ENCODE measurements around the gene OLFM2. TPM values are rescaled to one million over a fixed set of nuclear protein-coding genes. Genes with fewer than 3 reads are reported as not detected.

OLFM2 gene
- total RNA-seq, 1 experiment from 2014 or later = 19.9 TPM

GRCh38 chr19:9943744-9944143 lies 7.4 kb upstream of the OLFM2 start:
- no peaks in the 10 kb centered on the region for H3K79me2 ChIP-seq (ENCODE audit: insufficient read depth, low read length)
- H3K9me2 ChIP-seq (ENCODE audit: insufficient read depth) = no peaks in the 10 kb centered on the region
- H4K20me1 ChIP-seq (ENCODE audit: insufficient read depth) = no peaks in the 10 kb centered on the region
- no peak overlapping the region for H2AFZ ChIP-seq (ENCODE audit: low read depth, low read length, poor library complexity, severe bottlenecking)
- no peaks in the 10 kb centered on the region for H3K27me3 ChIP-seq (ENCODE audit: insufficient read depth, low read length)
- no peak overlapping the region for H3K9ac ChIP-seq (ENCODE audit: low read length)
- TF ChIP-seq POLR2AphosphoS5 (IDR thresholded peaks at IDR 0.05; ENCODE audit: low read depth, low read length) (no peak), EZH2phosphoT487 (IDR thresholded peaks at IDR 0.05; ENCODE audit: borderline replicate concordance) (no peak), SP1 (IDR thresholded peaks at IDR 0.05; ENCODE audit: low read depth) (no peak), MAX (IDR thresholded peaks at IDR 0.05) (no peak), ZFX (IDR thresholded peaks at IDR 0.05) (no peak)
- no peak for ATAC-seq
- no peak overlapping the region for H3K4me3 ChIP-seq (replicated peaks in 1 of 2; ENCODE audit: low read depth in 1 of 2, low read length in 2 of 2)
- peaks cover 0 to 10% of the 10 kb centered on the region in 2 experiments; a peak in 1 of 4 replicates for H3K9me3 ChIP-seq (ENCODE audit: control insufficient read depth in 1 of 2, insufficient read depth in 1 of 2, low read depth in 1 of 2, low read length in 2 of 2)
- H3K27ac ChIP-seq (ENCODE audit: low read depth, low read length) = no peak overlapping the region
- BruUV-seq (replicated peaks) = no TSS peak
- RAD21 ChIA-PET (ENCODE audit: low non-redundant PET in 1 of 2, low total read pairs in 2 of 2, uncharacterized antibody in 2 of 2, unreplicated experiment in 2 of 2) = no interaction called here
- H3K36me3 ChIP-seq (ENCODE audit: control insufficient read depth in 1 of 2, insufficient read depth in 2 of 2, low read length in 2 of 2) = no peaks in the 10 kb centered on the region
- no peak overlapping the region for H3K4me2 ChIP-seq (ENCODE audit: low read length)
- intact Hi-C loops (cut with micrococcal nuclease) = no loop called here
- CTCF ChIA-PET = interaction anchor here (0.7 kb wide), 1 partner anchor 57 kb away, joined by 3 read pairs; no protein-coding TSS in a partner anchor
- H3K4me1 ChIP-seq (ENCODE audit: control insufficient read depth in 1 of 2, insufficient read depth in 2 of 2, low read length in 2 of 2) = peaks cover 0 to 12% of the 10 kb centered on the region in 2 experiments; a peak in 3 of 4 replicates
- POLR2A ChIA-PET = no interaction called here
- DNase-seq (ENCODE audit: low read depth, low spot score) = no peak

GRCh38 chr19:9941671-9942070 lies 5.4 kb upstream of the OLFM2 start:
- Histone ChIP-seq H3K9me2 (ENCODE audit: insufficient read depth) (no peaks in the 10 kb centered on the region), H3K4me2 (ENCODE audit: low read length) (no peak overlapping the region), H3K4me1 (ENCODE audit: control insufficient read depth in 1 of 2, insufficient read depth in 2 of 2, low read length in 2 of 2) (peaks cover 3 to 14% of the 10 kb centered on the region in 2 experiments), H3K4me3 (replicated peaks in 1 of 2; ENCODE audit: low read depth in 1 of 2, low read length in 2 of 2) (no peak overlapping the region), H3K36me3 (ENCODE audit: control insufficient read depth in 1 of 2, insufficient read depth in 2 of 2, low read length in 2 of 2) (no peaks in the 10 kb centered on the region), H2AFZ (ENCODE audit: low read depth, low read length, poor library complexity, severe bottlenecking) (no peak overlapping the region), H3K9ac (ENCODE audit: low read length) (no peak overlapping the region), H3K9me3 (ENCODE audit: control insufficient read depth in 1 of 2, insufficient read depth in 1 of 2, low read depth in 1 of 2, low read length in 2 of 2) (peaks cover 0 to 10% of the 10 kb centered on the region in 2 experiments; a peak in 1 of 4 replicates), H4K20me1 (ENCODE audit: insufficient read depth) (no peaks in the 10 kb centered on the region), H3K79me2 (ENCODE audit: insufficient read depth, low read length) (no peaks in the 10 kb centered on the region), H3K27ac (ENCODE audit: low read depth, low read length) (no peak overlapping the region), H3K27me3 (ENCODE audit: insufficient read depth, low read length) (no peaks in the 10 kb centered on the region)
- BruUV-seq (replicated peaks) = no TSS peak
- CTCF ChIA-PET = no interaction called here
- no peak for ATAC-seq
- DNase-seq (ENCODE audit: low read depth, low spot score) = no peak
- RAD21 ChIA-PET (ENCODE audit: low non-redundant PET in 1 of 2, low total read pairs in 2 of 2, uncharacterized antibody in 2 of 2, unreplicated experiment in 2 of 2) = no interaction called here
- TF ChIP-seq POLR2A (IDR thresholded peaks at IDR 0.05; ENCODE audit: borderline replicate concordance, extremely low read depth, insufficient read depth, insufficient read length) (no peak), JUND (IDR thresholded peaks at IDR 0.05) (no peak), EZH2phosphoT487 (IDR thresholded peaks at IDR 0.05; ENCODE audit: borderline replicate concordance) (no peak), YY1 (IDR thresholded peaks at IDR 0.05; ENCODE audit: extremely low read depth, insufficient replicate concordance, low read depth, low read length) (no peak), SIN3A (IDR thresholded peaks at IDR 0.05; ENCODE audit: low read depth) (no peak), EGR1 (IDR thresholded peaks at IDR 0.05; ENCODE audit: low read depth) (no peak), ELF1 (IDR thresholded peaks at IDR 0.05; ENCODE audit: borderline replicate concordance, low read depth) (no peak), FOSL1 (IDR thresholded peaks at IDR 0.05; ENCODE audit: low read depth) (no peak), SRF (IDR thresholded peaks at IDR 0.05; ENCODE audit: low read depth) (no peak), EZH2 (IDR thresholded peaks at IDR 0.05) (no peak), ATF3 (IDR thresholded peaks at IDR 0.05) (no peak)
- POLR2A ChIA-PET = no interaction called here
- intact Hi-C loops (cut with micrococcal nuclease) = no loop called here
